Loucy (cell line): ENCODE results near the gene DLG1.
A peak's percentile ranks its signal among the peaks of the same experiment; 100 is the strongest.

Source experiments
- H2AFZ ChIP-seq: fragments of 200-600 bp; sonication (generic); 2 replicates; pipeline ENCODE4 v1.6.0; 2016; ENCODE audit warnings: antibody characterized with exemption, mild to moderate bottlenecking, low read length, moderate library complexity
- H3F3A ChIP-seq: fragments of 200-600 bp; 2 replicates; pipeline ENCODE4 v1.6.0; 2016; ENCODE audit warnings: antibody characterized with exemption, low read depth, mild to moderate bottlenecking
- H3K27me3 ChIP-seq: fragments of 200-600 bp; sonication (generic); 2 replicates; pipeline ENCODE4 v1.6.1; 2014; ENCODE audit warnings: low read length, mild to moderate bottlenecking; ENCODE audit not compliant: insufficient read depth, poor library complexity, severe bottlenecking
- H3K36me3 ChIP-seq: fragments of 200-600 bp; sonication (generic); 2 replicates; pipeline ENCODE4 v1.6.1; 2016; ENCODE audit warnings: low read length; ENCODE audit not compliant: insufficient read depth
- H3K4me1 ChIP-seq: fragments of 200-600 bp; sonication (generic); 2 replicates; pipeline ENCODE4 v1.5.1; 2014; ENCODE audit warnings: low read length, mild to moderate bottlenecking; ENCODE audit not compliant: insufficient read depth, poor library complexity, severe bottlenecking
- H3K4me2 ChIP-seq: fragments of 200-600 bp; sonication (generic); 2 replicates; pipeline ENCODE4 v1.6.0; 2014; ENCODE audit warnings: antibody characterized with exemption, low read length, low read depth, mild to moderate bottlenecking; ENCODE audit not compliant: poor library complexity, severe bottlenecking
- H3K4me3 ChIP-seq: fragments of 200-600 bp; sonication (generic); 2 replicates; pipeline ENCODE4 v1.5.1; 2014; ENCODE audit warnings: low read length, mild to moderate bottlenecking, mixed read lengths; ENCODE audit not compliant: poor library complexity, severe bottlenecking
- H3K79me2 ChIP-seq: fragments of 200-600 bp; sonication (generic); 2 replicates; pipeline ENCODE4 v1.6.1; 2014; ENCODE audit warnings: low read length; ENCODE audit not compliant: insufficient read depth
- H3K9ac ChIP-seq: fragments of 200-600 bp; sonication (generic); 2 replicates; pipeline ENCODE4 v1.6.0; 2014; ENCODE audit warnings: mild to moderate bottlenecking, low read depth, low read length, moderate library complexity; ENCODE audit not compliant: poor library complexity, severe bottlenecking
- H3K9me2 ChIP-seq: fragments of 200-600 bp; sonication (generic); replicated peaks from 2 replicates; pipeline ENCODE4 v1.6.1; 2016; ENCODE audit warnings: low read depth, low read length, mixed read lengths
- H3K9me3 ChIP-seq: fragments of 200-600 bp; sonication (generic); 2 replicates; pipeline ENCODE4 v1.6.1; 2014; ENCODE audit warnings: mild to moderate bottlenecking, antibody characterized with exemption, low read length, low read depth; ENCODE audit not compliant: insufficient read depth
- H4K20me1 ChIP-seq: fragments of 200-600 bp; sonication (generic); 2 replicates; pipeline ENCODE4 v1.6.0; 2014; ENCODE audit warnings: antibody characterized with exemption, low read length, mild to moderate bottlenecking; ENCODE audit not compliant: insufficient read depth, poor library complexity, severe bottlenecking
- CTCF ChIP-seq: fragments of 200-600 bp; sonication (generic); conservative IDR thresholded peaks from 2 replicates; pipeline ENCODE4 v1.5.1; 2014; ENCODE audit warnings: mild to moderate bottlenecking, antibody characterized with exemption, low read length
- EZH2phosphoT487 ChIP-seq: fragments of 200-600 bp; IDR thresholded peaks from 2 replicates; pipeline ENCODE4 v1.6.1; 2018; ENCODE audit warnings: antibody characterized with exemption, mild to moderate bottlenecking, moderate library complexity, borderline replicate concordance

DLG1 gene

DNA sequence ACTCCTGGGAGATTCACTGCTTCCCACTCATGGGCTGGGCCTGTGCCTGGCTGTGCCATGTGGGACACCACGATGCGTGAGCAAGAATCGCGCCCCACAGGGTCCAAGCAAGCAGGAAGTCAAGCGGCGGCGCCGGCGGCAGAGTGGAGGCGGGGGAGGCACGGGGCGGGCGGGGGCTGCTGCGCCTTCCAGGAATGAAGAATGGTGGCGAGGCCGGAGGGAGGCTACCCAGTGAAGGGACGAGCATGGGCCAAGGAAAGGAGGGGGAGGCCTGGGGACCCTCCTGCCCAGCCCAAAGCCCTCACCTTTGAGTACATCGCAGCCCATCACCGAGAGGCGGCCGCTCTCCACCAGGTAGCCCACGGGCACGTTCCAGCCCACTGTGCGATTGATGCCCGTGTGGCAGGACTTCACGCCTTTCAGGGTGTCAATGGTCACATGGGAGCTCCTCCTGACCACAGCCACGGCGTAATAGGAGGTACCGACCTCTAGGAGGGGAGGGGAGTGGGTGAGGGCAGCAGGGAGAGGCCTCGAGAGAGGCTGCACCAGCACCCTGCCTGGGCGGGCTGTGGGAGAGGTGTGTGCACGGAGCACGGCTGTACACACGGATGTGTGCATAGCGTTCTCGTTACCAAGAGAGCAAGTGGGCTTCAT lies 274.3 kb downstream of the DLG1 start:
- Histone ChIP-seq H3K27me3 (no peaks in the 10 kb centered on the region), H3K9ac (no peak overlapping the region), H3K4me3 (peak overlapping the region; percentile 66), H3K4me2 (peak overlapping the region; percentile 90), H3K36me3 (no peaks in the 10 kb centered on the region), H3K79me2 (no peaks in the 10 kb centered on the region), H3K4me1 (peaks cover 20% of the 10 kb centered on the region), H3F3A (no peaks in the 10 kb centered on the region), H3K9me2 (no peaks in the 10 kb centered on the region), H3K9me3 (no peaks in the 10 kb centered on the region), H4K20me1 (no peaks in the 10 kb centered on the region), H2AFZ (peak overlapping the region; percentile 88; the same call in 1 of the 2 replicates)
- no peak for TF ChIP-seq CTCF
- TF ChIP-seq EZH2phosphoT487, result no peak

GRCh38 chr3:197023241-197023997 lies 275.0 kb downstream of the DLG1 start:
- Histone ChIP-seq H3K4me1 (peaks cover 17% of the 10 kb centered on the region), H3K4me3 (peak overlapping the region; percentile 66), H3K9me2 (no peaks in the 10 kb centered on the region), H3F3A (no peaks in the 10 kb centered on the region), H3K9ac (peak overlapping the region; percentile 38), H2AFZ (peak overlapping the region; percentile 88; the same call in 1 of the 2 replicates), H3K9me3 (no peaks in the 10 kb centered on the region), H3K4me2 (peak overlapping the region; percentile 90), H4K20me1 (no peaks in the 10 kb centered on the region), H3K79me2 (no peaks in the 10 kb centered on the region), H3K27me3 (no peaks in the 10 kb centered on the region), H3K36me3 (no peaks in the 10 kb centered on the region)
- TF ChIP-seq CTCF (no peak), EZH2phosphoT487 (no peak)

DNA sequence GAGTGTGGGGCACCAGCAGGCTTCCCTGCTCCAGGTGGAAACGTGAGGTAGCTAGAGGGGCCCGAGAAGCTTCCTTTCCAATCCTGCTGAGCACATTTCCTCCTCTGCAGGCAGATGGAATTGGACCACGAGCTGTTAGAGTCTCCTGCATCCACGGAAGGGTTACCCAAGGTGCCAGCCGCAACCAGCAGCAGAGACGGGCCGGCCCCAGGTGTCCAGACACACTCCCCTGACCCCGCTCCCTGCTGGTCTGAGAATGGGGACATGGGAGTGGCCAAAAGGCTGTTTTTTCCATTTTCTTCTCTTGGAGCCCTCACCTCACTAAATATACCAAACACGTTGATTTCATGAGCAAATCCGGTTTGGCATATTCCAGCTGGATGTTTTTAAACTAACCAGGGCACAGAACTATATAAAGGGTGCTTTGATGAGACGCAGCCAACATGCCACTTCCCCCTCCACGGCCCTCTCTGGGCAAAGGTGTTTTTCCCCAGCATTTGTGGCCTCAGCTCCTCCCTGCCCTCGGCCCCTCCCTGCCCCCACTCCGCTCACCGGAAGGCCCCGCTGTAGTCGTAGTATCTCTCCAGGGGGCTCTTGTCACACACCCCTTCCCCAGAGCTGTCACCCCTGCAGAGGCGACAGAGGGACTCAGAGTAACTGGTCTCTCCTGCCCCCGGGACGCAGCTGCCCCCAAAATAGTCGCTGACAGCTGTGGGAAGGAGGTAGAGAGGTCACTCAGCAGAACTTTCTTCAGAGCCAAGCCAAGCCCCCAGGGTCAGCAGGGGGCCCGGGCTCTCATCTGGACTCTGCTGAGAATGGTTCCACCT lies 275.8 kb downstream of the DLG1 start:
- Histone ChIP-seq H3K9ac (peak overlapping the region; percentile 38), H3F3A (no peaks in the 10 kb centered on the region), H3K9me3 (no peaks in the 10 kb centered on the region), H4K20me1 (no peaks in the 10 kb centered on the region), H2AFZ (peak overlapping the region; percentile 88; the same call in 1 of the 2 replicates), H3K27me3 (no peaks in the 10 kb centered on the region), H3K79me2 (no peaks in the 10 kb centered on the region), H3K9me2 (no peaks in the 10 kb centered on the region), H3K4me2 (peak overlapping the region; percentile 90), H3K4me1 (peaks cover 15% of the 10 kb centered on the region), H3K4me3 (peak overlapping the region; percentile 66), H3K36me3 (no peaks in the 10 kb centered on the region)
- TF ChIP-seq CTCF, result no peak
- no peak for TF ChIP-seq EZH2phosphoT487
